ENCODE data around the gene GABBR2. TPM values are rescaled to one million over a fixed set of nuclear protein-coding genes. Genes with fewer than 3 reads are reported as not detected.

The GABBR2 gene
- total RNA-seq, 4 donors from 2014 or later, result 0.32 to 1.7 TPM; not detected in 2

GRCh38 chr9:98263482-98264357 is 445.0 kb downstream of the GABBR2 start:
- no peaks in the 10 kb centered on the region for H3K27me3 ChIP-seq
- no peak overlapping the region for H3K4me3 ChIP-seq
- TF ChIP-seq CTCF (IDR thresholded peaks at IDR 0.05) (peak; percentile 84 to 88), POLR2AphosphoS5 (IDR thresholded peaks at IDR 0.05) (no peak)
- H3K36me3 ChIP-seq, result no peaks in the 10 kb centered on the region
- H3K27ac ChIP-seq, result no peak overlapping the region
- peak in 1 of 2 donors; percentile 87 for DNase-seq (ENCODE audit: low spot score in 2 of 2)
- no peaks in the 10 kb centered on the region for H3K4me1 ChIP-seq
- no peaks in the 10 kb centered on the region for H3K9me3 ChIP-seq
- WGBS, result 26% methylated on average over 8 of the region's 8 CpGs

GRCh38 chr9:98263080-98263479 is 445.7 kb downstream of the GABBR2 start:
- H3K4me1 ChIP-seq, result no peaks in the 10 kb centered on the region
- no peaks in the 10 kb centered on the region for H3K27me3 ChIP-seq
- TF ChIP-seq POLR2AphosphoS5 (IDR thresholded peaks at IDR 0.05), result no peak
- no peak overlapping the region for H3K27ac ChIP-seq
- WGBS, result 62% methylated on average over 1 of the region's 1 CpG
- H3K4me3 ChIP-seq, result no peak overlapping the region
- H3K36me3 ChIP-seq, result no peaks in the 10 kb centered on the region
- DNase-seq (ENCODE audit: low spot score in 2 of 2), result no peak
- no peaks in the 10 kb centered on the region for H3K9me3 ChIP-seq

- no peak for DNase-seq (ENCODE audit: low spot score in 2 of 2)
- Histone ChIP-seq H3K36me3 (no peaks in the 10 kb centered on the region), H3K27me3 (no peaks in the 10 kb centered on the region), H3K27ac (no peak overlapping the region), H3K9me3 (no peaks in the 10 kb centered on the region), H3K4me1 (peaks cover 3% of the 10 kb centered on the region), H3K4me3 (no peak overlapping the region)
- 95% methylated on average over 3 of the region's 3 CpGs for WGBS
- TF ChIP-seq EP300 (IDR thresholded peaks at IDR 0.05) (no peak), CTCF (IDR thresholded peaks at IDR 0.05) (no peak), POLR2A (IDR thresholded peaks at IDR 0.05) (no peak), POLR2AphosphoS5 (IDR thresholded peaks at IDR 0.05) (no peak)
Measured at GRCh38 chr9:98262056-98262455, 446.7 kb downstream of the GABBR2 start.

- Histone ChIP-seq H3K4me3 (no peak overlapping the region), H3K4me1 (peaks cover 10% of the 10 kb centered on the region), H3K36me3 (no peaks in the 10 kb centered on the region), H3K9me3 (no peaks in the 10 kb centered on the region), H3K27ac (no peak overlapping the region), H3K27me3 (no peaks in the 10 kb centered on the region)
- TF ChIP-seq POLR2AphosphoS5 (IDR thresholded peaks at IDR 0.05) (no peak), CTCF (IDR thresholded peaks at IDR 0.05) (no peak), POLR2A (IDR thresholded peaks at IDR 0.05) (no peak), EP300 (IDR thresholded peaks at IDR 0.05) (no peak)
- 85% methylated on average over 5 of the region's 5 CpGs for WGBS
- DNase-seq (ENCODE audit: low spot score in 2 of 2), result no peak
Measured at GRCh38 chr9:98260635-98261034, 448.1 kb downstream of the GABBR2 start.

GRCh38 chr9:98259791-98260190 is 448.9 kb downstream of the GABBR2 start:
- WGBS, result 84% methylated on average over 3 of the region's 3 CpGs
- TF ChIP-seq CTCF (IDR thresholded peaks at IDR 0.05), result no peak
- TF ChIP-seq POLR2A (IDR thresholded peaks at IDR 0.05), result no peak
- TF ChIP-seq EP300 (IDR thresholded peaks at IDR 0.05), result no peak
- TF ChIP-seq POLR2AphosphoS5 (IDR thresholded peaks at IDR 0.05), result no peak

More at GRCh38 chr9:98259791-98260190, 448.9 kb downstream of the GABBR2 start:
- Histone ChIP-seq H3K9me3 (no peaks in the 10 kb centered on the region), H3K4me3 (no peak overlapping the region), H3K27ac (no peak overlapping the region), H3K36me3 (no peaks in the 10 kb centered on the region), H3K27me3 (no peaks in the 10 kb centered on the region), H3K4me1 (peaks cover 14% of the 10 kb centered on the region)
- DNase-seq (ENCODE audit: low spot score in 2 of 2), result no peak

All from suprapubic skin (tissue), 4 donors.